ENCODE results near the gene SHANK1.
"Not testable (repeated sequence)": the region's sequence is repeated elsewhere in the genome, so short reads cannot be mapped to it uniquely, and the experiment has no call there.

The SHANK1 gene

GRCh38 chr19:50750010-50750409 is 30.4 kb upstream of the SHANK1 start:
- TF ChIP-seq POU2F2 (IDR thresholded peaks at IDR 0.05; ENCODE audit: low read depth, low read length): no peak
- TF ChIP-seq POLR2A (IDR thresholded peaks at IDR 0.05; ENCODE audit: low read depth, low read length): no peak
- no peak for TF ChIP-seq TAF1 (IDR thresholded peaks at IDR 0.05; ENCODE audit: low read depth, low read length)
- TF ChIP-seq PAX5 (IDR thresholded peaks at IDR 0.05; ENCODE audit: insufficient read depth, low read length, severe bottlenecking): no peak
- no peak for DNase-seq (ENCODE audit: insufficient read length, low spot score)
- no peak for FAIRE-seq

- TF ChIP-seq POLR2A (IDR thresholded peaks at IDR 0.05; ENCODE audit: low read depth, low read length): no peak
- TF ChIP-seq SPI1 (IDR thresholded peaks at IDR 0.05; ENCODE audit: low read depth, low read length): no peak
- TF ChIP-seq PAX5 (IDR thresholded peaks at IDR 0.05; ENCODE audit: insufficient read depth, low read length, severe bottlenecking): no peak
- TF ChIP-seq POLR2AphosphoS5 (IDR thresholded peaks at IDR 0.05; ENCODE audit: low read depth, low read length): no peak
- no peak for TF ChIP-seq TAF1 (IDR thresholded peaks at IDR 0.05; ENCODE audit: low read depth, low read length)
- no peak for TF ChIP-seq POU2F2 (IDR thresholded peaks at IDR 0.05; ENCODE audit: low read depth, low read length)
- FAIRE-seq: no peak
- DNase-seq (ENCODE audit: insufficient read length, low spot score): no peak
These were observed 29.9 kb upstream of the SHANK1 start for GRCh38 chr19:50749490-50749889.

GRCh38 chr19:50747141-50747540 is 27.5 kb upstream of the SHANK1 start:
- FAIRE-seq; DNase-seq (ENCODE audit: insufficient read length, low spot score): not testable (repeated sequence)

- FAIRE-seq (no peak), DNase-seq (ENCODE audit: insufficient read length, low spot score) (no peak)
- TF ChIP-seq POLR2A (IDR thresholded peaks at IDR 0.05; ENCODE audit: low read depth, low read length): no peak
- TF ChIP-seq SPI1 (IDR thresholded peaks at IDR 0.05; ENCODE audit: low read depth, low read length): no peak
- TF ChIP-seq PAX5 (IDR thresholded peaks at IDR 0.05; ENCODE audit: insufficient read depth, low read length, severe bottlenecking): no peak
- no peak for TF ChIP-seq TAF1 (IDR thresholded peaks at IDR 0.05; ENCODE audit: low read depth, low read length)
- no peak for TF ChIP-seq POU2F2 (IDR thresholded peaks at IDR 0.05; ENCODE audit: low read depth, low read length)
- TF ChIP-seq POLR2AphosphoS5 (IDR thresholded peaks at IDR 0.05; ENCODE audit: low read depth, low read length): no peak
These were observed 25.6 kb upstream of the SHANK1 start for GRCh38 chr19:50745221-50745620.

- FAIRE-seq (no peak), DNase-seq (ENCODE audit: insufficient read length, low spot score) (no peak)
- TF ChIP-seq SPI1 (IDR thresholded peaks at IDR 0.05; ENCODE audit: low read depth, low read length): no peak
- no peak for TF ChIP-seq POLR2AphosphoS5 (IDR thresholded peaks at IDR 0.05; ENCODE audit: low read depth, low read length)
- no peak for TF ChIP-seq TAF1 (IDR thresholded peaks at IDR 0.05; ENCODE audit: low read depth, low read length)
- no peak for TF ChIP-seq PAX5 (IDR thresholded peaks at IDR 0.05; ENCODE audit: insufficient read depth, low read length, severe bottlenecking)
- TF ChIP-seq POLR2A (IDR thresholded peaks at IDR 0.05; ENCODE audit: low read depth, low read length): no peak
- no peak for TF ChIP-seq POU2F2 (IDR thresholded peaks at IDR 0.05; ENCODE audit: low read depth, low read length)
These were observed 23.9 kb upstream of the SHANK1 start for GRCh38 chr19:50743537-50743936.

- DNase-seq (ENCODE audit: insufficient read length, low spot score) (no peak), FAIRE-seq (no peak)
- no peak for TF ChIP-seq POU2F2 (IDR thresholded peaks at IDR 0.05; ENCODE audit: low read depth, low read length)
- no peak for TF ChIP-seq PAX5 (IDR thresholded peaks at IDR 0.05; ENCODE audit: insufficient read depth, low read length, severe bottlenecking)
- no peak for TF ChIP-seq POLR2AphosphoS5 (IDR thresholded peaks at IDR 0.05; ENCODE audit: low read depth, low read length)
- no peak for TF ChIP-seq TAF1 (IDR thresholded peaks at IDR 0.05; ENCODE audit: low read depth, low read length)
- TF ChIP-seq SPI1 (IDR thresholded peaks at IDR 0.05; ENCODE audit: low read depth, low read length): no peak
- no peak for TF ChIP-seq POLR2A (IDR thresholded peaks at IDR 0.05; ENCODE audit: low read depth, low read length)
These were observed 21.8 kb upstream of the SHANK1 start for GRCh38 chr19:50741179-50741933.

GRCh38 chr19:50739914-50740426 is 20.4 kb upstream of the SHANK1 start:
- DNase-seq (ENCODE audit: insufficient read length, low spot score) (no peak), FAIRE-seq (no peak)
- TF ChIP-seq POU2F2 (IDR thresholded peaks at IDR 0.05; ENCODE audit: low read depth, low read length) (no peak), POLR2AphosphoS5 (IDR thresholded peaks at IDR 0.05; ENCODE audit: low read depth, low read length) (no peak), TAF1 (IDR thresholded peaks at IDR 0.05; ENCODE audit: low read depth, low read length) (no peak), POLR2A (IDR thresholded peaks at IDR 0.05; ENCODE audit: low read depth, low read length) (no peak), PAX5 (IDR thresholded peaks at IDR 0.05; ENCODE audit: insufficient read depth, low read length, severe bottlenecking) (no peak), SPI1 (IDR thresholded peaks at IDR 0.05; ENCODE audit: low read depth, low read length) (no peak)

- no peak for FAIRE-seq
- DNase-seq (ENCODE audit: insufficient read length, low spot score): no peak
- TF ChIP-seq PAX5 (IDR thresholded peaks at IDR 0.05; ENCODE audit: insufficient read depth, low read length, severe bottlenecking) (no peak), POLR2A (IDR thresholded peaks at IDR 0.05; ENCODE audit: low read depth, low read length) (no peak), POU2F2 (IDR thresholded peaks at IDR 0.05; ENCODE audit: low read depth, low read length) (no peak), POLR2AphosphoS5 (IDR thresholded peaks at IDR 0.05; ENCODE audit: low read depth, low read length) (no peak), TAF1 (IDR thresholded peaks at IDR 0.05; ENCODE audit: low read depth, low read length) (no peak), SPI1 (IDR thresholded peaks at IDR 0.05; ENCODE audit: low read depth, low read length) (no peak)
These were observed 19.7 kb upstream of the SHANK1 start for GRCh38 chr19:50739132-50739913.

- DNase-seq (ENCODE audit: insufficient read length, low spot score): no peak
- TF ChIP-seq SPI1 (IDR thresholded peaks at IDR 0.05; ENCODE audit: low read depth, low read length) (no peak), POU2F2 (IDR thresholded peaks at IDR 0.05; ENCODE audit: low read depth, low read length) (no peak)
- no peak for FAIRE-seq
These were observed 16.7 kb upstream of the SHANK1 start for GRCh38 chr19:50736338-50736737.

- no peak for DNase-seq (ENCODE audit: insufficient read length, low spot score)
- FAIRE-seq: no peak
- TF ChIP-seq SPI1 (IDR thresholded peaks at IDR 0.05; ENCODE audit: low read depth, low read length) (no peak), POU2F2 (IDR thresholded peaks at IDR 0.05; ENCODE audit: low read depth, low read length) (no peak), POLR2A (IDR thresholded peaks at IDR 0.05; ENCODE audit: low read depth, low read length) (no peak), PAX5 (IDR thresholded peaks at IDR 0.05; ENCODE audit: insufficient read depth, low read length, severe bottlenecking) (no peak), POLR2AphosphoS5 (IDR thresholded peaks at IDR 0.05; ENCODE audit: low read depth, low read length) (no peak)
These were observed 16.3 kb upstream of the SHANK1 start for GRCh38 chr19:50735869-50736268.

Data from GM12891 (cell line).